Activated CD8-positive, alpha-beta memory T cell treated with anti-CD3 and anti-CD28 coated beads for 24 hours (primary cell): ENCODE results near the gene SRRM4.
"Not testable (repeated sequence)": the region's sequence is repeated elsewhere in the genome, so short reads cannot be mapped to it uniquely, and the experiment has no call there.

Experiments used
- DNase-seq: peaks from one replicate; pipeline ENCODE4 v3.0.0-alpha.2; 2020

Gene SRRM4

DNA sequence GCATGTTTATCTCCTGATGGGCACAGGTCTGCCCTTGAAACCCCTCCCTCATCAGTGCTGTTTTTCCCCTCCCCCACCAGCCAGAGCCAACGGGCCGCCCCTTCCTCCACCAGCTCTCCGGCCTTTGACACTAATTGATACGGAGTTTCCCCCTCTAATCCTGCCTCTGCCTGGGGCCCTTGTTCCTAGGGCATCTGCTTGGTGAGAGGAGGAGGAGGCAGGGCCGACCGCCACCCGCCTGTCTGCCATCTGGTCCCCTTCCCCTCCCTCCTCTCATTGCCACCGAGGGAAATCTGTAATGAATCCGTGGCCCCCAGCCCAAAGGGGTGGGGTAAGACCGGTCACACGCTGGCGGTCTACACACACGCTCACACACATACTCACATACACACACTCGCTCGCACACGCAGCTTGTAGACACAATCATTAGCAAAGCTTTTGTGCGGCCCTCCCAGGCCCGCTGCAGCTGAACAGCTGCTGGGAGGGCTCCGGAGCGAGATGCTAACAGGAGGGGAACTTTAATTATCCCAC is 27.4 kb downstream of the SRRM4 start:
- no peak for DNase-seq

DNA sequence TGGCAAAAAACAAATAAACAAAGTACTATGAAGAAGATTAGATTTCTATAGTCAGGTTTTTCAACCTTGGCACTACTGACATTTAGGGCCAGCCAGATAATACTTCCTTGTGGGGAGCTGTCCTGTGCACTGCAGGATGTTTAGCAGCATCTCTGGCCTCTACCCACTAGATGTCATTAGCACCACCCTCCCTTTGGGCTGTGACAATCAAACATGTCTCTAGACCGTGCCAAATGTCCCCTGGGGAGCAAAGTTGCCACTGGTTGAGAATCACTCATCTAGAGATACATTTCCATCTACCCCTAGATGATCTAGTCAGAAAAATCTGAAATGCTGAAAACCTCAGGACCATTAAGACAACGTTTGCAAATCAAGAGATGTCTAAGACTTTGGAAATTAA is 29.9 kb downstream of the SRRM4 start:
- no peak for DNase-seq

DNA sequence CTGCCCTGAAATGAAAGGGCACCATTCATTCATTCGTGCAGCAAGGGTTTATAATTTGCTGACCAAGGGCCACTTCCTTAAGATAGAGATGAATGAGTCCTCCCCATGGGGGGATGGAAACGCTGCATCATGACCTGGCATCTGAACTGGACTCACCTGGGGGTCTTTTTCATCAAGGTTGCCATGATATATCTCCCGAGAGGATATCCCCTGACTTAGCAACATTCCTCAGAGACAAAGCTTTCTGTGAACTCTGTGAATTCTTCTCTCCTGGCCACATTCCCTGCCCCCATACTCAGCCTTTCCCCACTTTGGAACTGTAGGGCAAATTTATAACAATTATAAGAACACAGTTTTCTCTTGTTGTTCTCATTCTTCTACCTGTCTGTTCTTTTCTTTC is 30.8 kb downstream of the SRRM4 start:
- DNase-seq: no peak

DNA sequence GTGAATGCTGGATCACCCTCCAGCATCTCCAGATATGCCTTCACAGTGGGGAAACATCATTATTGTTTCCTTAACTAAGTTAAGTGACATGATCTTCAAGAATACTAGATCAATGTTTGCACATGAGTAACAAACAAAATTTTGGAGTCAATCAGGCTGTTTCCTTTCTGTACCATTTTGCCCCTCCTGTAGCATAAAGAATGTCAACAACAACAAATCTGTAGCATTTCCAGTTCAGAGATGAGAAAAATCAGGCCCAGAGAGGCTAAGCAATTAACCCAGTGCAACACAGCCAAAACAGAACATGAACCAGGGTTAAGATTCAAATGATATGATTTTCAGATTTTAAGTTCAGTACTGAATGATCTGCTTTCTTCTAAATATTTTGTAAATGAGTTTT is 31.7 kb downstream of the SRRM4 start:
- no peak for DNase-seq

DNA sequence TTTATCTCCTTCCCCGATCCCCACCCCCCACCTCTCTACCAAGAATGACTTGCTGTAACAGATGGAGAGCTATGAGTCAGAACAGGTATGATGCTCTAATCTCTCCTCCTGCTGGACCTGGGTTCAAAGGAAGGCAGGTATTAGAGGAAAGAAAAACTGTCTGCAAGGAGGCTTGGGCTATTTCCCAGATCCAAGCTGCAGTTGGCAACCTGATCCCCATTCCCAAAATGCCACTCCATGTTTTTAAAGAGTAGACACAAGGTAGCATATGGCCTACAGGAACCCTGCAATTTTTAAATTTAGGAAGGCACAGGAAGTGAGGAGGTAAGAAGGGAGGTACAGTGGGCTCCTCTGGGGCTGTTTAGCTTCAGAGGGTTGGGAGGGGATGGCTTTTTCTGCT is 33.0 kb downstream of the SRRM4 start:
- no peak for DNase-seq

DNA sequence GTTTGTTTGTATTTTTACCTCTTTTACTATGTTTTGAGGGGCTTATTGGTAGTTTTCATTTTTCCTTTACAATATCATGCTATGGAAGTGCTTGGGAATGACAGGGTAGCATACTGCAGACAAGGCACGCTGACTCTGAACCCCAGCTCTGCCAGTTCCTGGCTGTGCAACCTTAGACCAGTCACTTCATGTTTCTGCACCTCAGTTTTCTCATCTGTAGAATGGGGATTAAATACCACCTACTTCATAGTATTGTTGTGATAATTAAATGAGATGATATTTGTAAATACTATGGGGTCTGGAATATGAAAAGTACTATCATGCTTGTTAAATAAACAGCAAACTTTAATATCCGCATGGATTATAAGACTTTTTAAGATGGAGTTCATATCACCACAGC is 35.4 kb downstream of the SRRM4 start:
- DNase-seq: no peak

DNA sequence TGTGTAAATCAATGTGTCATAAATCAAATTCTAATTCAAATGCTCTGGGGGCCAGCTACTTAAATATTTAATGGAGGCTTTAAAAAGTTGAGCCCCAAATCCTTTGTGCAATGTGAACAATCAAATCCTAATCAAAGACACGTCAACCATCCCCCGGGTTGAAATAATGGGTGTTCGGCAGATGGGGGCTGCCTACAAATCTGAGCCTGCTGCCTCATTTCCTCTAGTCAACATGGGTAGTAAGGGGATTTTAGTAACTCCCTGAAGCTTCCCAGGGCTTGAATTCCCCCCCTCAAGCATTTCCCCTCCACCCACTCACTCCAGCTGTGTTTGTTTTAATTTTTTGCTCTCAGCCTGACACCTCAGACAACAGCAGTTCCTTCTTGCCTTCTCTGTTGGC is 37.8 kb downstream of the SRRM4 start:
- DNase-seq: no peak

DNA sequence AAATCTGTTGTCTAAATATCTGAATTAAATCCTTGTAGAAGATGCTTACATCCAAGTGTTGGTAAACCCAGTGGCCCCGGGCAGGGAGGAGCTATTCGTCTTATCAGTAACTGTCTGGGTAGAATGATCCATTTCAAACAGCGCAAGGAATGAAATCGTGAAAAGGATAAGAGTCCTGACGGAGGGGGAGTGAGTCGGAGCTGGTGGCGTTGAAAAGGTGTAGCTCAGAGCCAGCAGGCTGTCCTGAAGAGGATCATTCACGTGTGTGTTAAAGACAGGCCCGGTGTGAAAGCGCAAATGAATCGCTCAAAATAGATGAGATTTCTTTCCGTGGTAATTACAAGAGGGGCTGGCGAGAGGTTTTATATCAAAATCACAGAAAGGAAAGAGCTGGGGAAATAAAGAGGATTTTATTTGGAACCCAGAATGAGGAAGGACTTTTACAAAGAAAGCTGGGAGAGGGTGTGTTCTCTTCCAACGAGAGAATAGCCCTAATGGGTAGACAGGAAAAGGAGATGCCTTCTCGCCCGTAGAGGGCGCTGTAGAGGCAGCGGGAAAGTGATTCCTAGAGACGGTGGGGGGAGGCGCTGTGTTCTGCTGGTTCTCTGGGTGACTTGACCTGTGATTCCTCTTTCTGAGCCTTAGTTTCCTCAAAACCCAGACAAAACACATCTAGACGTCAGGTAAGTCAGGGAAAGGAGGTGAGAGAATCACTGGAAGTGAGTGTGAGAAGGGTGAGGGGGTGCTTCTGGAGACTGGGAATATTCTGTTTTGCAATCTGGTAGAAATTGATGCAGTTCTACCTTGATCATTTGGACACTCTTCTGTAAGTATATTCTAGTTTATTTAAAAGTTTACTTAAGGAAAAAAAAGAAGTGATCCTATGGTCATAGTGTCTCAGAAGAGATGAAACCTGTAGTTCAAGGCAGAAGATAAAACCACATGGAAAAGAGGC is 39.3 kb downstream of the SRRM4 start:
- DNase-seq: no peak

DNA sequence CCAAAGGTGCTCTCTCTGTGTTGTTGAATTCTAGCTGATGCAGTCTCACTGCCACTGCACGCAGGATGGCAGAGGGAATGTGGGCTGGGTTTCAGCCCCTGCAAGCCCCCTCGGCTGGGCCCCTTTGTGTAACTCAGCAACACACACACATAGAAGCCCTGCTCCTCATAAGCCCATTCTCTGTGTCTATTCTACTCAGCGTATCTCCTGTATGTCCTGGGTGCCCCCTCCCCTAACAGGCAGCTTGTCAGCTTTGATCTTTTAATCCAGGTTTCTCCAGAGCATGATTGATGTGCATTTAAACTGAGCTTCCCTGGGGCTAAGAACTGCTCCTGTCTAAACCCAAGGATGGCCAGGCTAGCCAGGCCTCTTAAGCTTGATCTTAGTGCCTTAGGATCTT is 43.0 kb downstream of the SRRM4 start:
- DNase-seq: no peak

DNA sequence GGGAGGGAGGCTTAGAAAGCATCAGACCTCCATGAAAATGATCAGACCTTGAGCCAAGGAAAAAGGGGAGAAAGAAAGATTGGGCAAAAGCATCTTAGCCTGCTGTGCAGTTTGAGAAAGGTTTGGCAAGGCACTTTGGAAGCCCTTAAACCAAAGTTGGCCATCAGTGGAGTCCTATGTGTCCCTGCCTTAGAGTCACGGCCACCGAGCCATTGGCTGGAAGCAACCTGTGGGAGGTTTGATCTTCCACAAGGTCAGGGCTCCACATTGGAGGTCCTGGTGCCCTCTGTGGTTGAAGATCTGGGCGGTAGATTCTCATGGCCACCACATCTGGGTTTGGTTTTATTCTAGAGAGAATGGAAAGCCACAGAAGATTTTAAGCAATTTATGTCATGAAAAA is 44.4 kb downstream of the SRRM4 start:
- no peak for DNase-seq

DNA sequence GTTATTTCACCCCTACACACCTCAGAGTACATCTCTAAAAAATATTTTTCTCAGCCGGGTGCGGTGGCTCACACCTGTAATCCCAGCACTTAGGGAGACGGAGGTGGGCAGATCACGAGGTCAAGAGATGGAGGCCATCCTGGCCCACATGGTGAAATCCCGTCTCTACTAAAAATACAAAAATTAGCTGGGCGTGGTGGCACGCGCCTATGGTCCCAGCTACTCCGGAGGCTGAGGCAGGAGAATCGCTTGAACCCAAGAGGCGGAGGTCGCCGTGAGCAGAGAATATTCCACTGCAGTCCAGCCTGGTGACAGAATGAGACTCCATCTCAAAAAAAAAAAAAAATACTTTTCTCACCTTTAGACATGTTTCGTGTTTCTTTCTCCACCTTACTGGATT is 52.0 kb downstream of the SRRM4 start:
- DNase-seq: not testable (repeated sequence)

DNA sequence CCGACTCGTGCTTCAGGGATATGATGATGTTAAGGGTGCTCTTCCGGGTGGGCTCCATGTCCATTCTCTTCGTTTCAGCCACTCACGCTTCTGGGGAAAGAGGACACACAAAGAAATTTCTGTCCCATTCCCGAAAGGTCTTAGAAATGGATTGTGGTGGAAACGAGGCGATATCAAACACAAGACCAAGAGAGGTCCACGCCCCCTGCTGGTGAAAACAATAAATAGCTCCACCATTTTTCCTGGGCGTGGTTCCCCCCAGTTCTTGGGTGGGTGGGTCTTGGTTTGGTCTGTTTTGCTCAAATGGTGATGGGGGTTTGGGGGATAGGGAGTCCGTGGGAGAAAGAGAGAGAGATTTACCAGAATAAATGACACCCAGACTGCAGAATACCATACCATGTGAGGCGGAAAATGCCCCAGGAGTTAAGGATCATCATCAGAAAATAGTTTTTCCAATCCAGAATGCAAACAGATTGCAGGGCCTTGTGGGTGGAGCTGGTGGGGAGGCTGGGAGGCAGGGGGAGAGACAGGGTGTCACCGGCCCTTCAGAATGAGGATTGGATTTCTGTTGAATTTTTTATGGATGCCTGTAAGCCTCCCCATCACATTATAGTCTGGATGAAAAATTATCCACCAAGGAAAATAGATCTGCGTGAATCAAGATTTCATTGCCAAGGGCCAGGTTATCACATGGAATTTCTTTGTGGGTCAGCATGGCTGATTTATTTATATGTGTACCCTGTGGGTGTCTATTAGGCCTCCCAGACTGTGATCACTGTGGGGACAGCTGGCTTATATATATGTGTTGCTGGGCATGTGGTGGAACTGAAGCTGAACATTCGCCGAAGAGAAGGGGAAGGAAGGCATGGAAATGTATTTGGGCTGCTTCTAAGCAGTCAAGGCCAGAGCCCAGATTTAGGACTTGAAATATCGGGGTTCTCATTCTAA is 55.8 kb downstream of the SRRM4 start:
- DNase-seq: no peak

DNA sequence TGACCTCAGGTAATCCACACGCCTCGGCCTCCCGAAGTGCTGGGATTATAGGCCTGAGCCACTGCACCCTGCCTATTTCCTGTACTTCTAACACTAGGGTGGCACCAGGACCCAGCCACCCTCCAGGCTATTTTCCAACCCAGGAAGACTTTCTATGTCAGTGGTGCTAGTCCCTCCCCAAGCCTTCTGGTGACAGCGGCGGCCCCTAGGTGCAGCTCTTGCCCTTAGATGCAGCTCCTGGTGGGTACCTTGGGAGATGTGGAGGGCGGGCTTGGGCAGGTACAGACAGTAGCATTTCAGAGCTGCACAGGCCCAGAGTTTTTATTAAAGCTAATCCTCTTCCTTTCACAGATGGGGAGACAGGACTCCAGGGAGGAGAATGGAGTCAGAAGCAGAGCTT is 62.8 kb downstream of the SRRM4 start:
- DNase-seq: no peak

DNA sequence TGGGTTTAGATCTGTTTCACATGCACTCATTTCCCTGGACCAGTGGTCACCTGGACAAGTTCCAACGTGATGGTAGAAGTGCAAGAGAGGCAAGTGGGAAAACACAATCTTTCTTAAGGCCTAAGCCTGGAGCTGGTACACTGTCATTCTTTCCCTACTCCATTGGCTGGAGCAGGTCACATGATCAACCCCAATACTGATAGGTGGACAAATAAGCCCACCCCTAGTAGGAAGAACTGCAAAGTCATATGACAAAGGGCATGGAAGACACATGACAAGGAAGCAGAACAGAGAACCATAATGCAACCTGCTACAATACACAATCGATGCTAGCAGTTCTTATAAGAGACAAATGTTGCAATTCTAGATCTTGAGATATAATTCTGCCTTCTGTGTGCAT is 66.3 kb downstream of the SRRM4 start:
- no peak for DNase-seq

DNA sequence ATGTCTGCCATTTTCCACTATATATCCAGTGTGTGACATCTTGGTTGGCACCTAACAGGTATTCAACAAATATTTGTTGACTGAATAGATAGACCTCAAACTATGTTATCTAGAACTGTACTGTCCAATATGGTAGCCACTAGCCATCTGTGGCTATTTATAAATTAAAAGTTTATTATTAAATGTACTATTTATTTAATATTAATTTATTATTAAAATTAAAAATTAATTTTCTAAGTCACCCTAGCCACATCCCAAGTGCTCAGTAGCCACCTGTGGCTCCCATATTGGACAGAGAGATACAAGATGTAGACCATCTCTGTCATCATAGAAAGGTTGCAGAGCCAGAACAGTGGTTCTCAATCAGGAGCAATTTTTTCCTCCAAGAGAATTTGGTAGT is 69.3 kb downstream of the SRRM4 start:
- DNase-seq: no peak

DNA sequence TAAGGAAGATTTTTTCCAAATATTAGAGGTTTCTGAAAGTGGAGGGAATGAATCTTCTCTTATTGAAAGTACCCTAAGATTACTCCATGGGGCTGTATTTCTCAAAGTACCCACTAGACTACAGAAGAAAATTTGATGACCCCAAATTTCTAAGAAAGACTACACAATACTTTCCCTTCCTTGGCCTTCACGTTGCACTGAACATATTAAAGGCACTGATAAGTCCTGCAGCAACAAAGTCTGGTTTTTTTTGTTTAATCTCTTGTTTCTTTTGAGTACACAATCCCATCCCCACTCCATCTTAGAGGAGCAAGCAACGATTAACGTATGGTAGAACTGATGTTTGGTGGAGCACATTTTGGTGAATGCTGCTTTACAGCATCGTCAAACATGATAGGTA is 70.1 kb downstream of the SRRM4 start:
- DNase-seq: no peak

DNA sequence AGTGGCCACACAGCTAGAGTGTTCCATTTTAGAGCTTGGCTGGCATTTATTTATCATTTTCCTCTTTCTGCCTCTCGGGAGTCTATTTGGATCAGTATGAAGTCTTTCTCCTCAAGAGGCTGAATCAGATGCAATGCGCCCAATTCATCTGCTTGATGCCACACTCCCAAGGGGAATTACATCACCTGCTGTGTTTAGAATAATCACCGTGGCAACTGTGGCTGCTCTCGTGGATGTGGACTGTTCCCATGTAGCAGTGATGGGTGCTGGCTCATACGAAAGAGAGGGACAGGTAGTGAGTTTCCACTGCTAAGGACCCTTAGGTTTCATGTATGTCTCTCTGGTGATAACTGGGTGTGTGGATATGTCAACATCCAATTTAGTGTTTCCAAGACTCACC is 70.7 kb downstream of the SRRM4 start:
- DNase-seq: no peak

DNA sequence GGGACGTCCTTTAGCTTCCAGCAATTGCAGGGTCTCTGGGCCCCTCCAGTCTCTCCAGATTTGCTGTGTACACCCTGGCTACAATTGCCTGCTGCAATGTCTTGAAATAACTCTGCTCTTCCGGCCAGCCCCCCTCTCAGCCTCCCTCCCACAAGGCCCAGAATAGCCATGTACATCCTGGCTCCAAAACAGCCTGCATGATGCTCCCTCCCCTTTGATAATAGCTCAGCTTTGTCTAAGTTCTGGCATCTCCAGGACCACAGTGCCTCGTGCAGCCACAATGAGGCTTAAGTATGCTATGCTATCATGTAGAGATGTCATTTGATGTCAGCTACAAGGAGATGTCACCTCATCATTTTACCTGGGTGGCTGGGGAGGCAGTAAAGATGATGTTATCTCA is 74.6 kb downstream of the SRRM4 start:
- DNase-seq: no peak

DNA sequence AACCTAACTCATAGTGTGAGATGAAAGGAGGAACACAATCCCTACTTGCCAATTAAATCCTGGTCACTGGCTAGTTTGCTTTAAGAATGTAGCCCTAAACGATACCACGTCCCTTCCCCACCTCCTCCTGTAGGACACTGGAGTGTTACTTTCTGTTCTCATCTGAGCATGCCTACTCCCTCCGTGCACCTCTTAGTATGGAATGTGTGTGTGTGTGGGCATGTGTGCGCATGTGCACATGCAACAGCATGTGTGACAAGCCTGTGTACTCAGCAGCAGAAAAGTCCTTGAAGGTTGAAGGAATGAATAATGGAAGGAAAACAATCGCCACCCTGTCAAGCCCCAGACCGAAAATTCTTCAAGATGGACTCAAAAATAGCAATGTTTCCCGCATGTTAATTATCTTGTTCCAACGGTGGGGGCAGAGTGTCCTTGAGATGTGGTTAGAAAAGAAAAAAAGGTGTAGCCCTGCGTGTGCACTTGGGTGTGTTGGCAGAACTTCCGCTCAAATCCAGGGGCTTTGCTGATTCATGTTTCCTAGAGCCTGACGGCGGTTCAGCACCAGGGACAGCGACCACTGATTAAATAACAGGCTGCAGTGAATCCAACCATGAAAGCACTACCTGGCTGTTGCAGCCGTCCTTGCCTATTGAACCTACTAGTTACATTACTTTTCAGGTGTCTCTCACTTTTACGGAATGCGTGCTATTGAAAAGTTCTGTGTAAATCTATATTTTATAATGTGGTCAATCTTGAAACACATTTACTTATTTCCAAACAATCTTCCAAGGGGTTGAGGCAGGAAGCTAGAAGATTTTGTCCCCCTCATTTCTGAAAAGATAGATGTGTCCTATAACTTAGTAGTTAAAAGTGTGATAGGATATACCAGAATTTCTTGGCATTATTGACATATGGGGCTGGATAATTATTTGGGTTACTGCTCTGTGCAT is 79.8 kb downstream of the SRRM4 start:
- DNase-seq: no peak

DNA sequence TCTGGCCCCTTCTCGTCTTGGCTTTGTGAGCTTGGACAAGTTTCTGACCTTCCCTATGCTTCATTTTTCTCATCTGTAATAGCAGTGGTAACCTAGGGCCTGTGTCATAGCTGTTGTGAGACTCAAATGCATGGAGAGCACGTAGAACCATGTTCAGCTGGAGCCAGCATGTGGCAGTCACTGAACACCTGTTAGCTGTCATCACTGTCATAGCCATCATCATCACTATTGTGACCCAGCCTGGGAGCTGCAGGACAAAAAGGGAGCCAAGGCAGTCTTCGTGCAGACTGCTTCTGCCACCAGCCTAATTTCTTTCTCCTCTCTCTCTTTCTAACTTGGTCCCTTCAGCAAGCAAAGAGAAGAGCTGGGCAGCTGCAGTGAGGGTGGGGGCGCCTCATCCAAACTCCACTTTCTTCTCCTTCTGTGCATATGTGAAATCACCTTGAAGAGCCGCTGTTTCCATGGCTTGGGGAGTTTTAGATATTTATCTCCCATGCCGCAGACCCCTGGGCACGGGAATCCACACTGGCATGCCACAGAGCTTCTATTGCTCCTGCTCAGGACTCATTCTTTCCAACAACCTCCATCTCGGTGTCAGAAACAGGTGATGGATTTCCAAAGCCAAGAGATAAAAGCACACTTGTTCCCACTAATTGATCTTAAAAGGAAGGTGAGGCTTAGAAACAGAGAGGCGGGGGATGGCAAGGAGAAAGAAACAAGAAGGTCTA is 87.0 kb downstream of the SRRM4 start:
- no peak for DNase-seq

DNA sequence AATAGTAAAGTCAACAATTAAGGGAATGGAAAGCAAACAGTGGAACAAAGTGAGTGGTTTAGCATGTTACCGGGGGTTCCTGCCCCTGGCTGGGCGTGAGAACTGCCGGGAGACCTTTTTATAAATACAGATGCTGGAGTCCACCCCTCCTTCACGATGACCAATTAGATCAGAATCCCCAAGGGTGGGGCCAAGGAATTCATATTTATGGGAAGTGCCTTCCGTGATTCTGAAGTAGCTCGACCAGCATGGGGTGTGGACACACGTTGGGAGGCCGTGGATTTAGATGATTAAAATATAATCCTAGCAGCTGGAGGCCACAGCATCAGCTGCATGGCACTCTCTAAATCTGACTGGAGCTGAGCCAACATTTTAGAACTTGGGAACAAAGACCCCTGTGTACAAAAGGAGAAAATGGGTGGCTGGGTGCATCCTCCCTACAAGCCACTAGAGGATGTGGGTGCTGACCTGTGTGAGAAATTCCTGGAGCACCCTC is 87.9 kb downstream of the SRRM4 start:
- DNase-seq: no peak

DNA sequence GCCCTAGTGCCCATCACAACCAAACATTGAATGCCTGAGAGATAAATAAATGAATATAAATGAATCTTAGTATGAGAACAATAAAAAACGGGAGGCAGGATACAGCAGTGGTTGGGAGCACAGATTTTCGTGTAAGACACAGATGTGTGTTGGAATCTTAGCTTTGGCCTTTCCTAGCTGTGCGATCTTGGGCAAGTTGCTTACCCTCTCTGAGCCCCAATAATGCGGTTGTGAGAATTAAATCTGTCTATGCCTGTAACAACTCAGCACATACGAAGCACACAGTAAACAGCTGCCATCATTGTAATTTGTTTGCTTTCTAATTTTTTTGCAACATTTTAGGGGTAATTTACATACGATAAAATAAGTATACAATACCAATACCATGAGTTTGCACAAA is 89.8 kb downstream of the SRRM4 start:
- DNase-seq: no peak
